Activated naive CD8-positive, alpha-beta T cell (primary cell): ENCODE results near the gene AKAP6.
"Not testable (repeated sequence)": the region's sequence is repeated elsewhere in the genome, so short reads cannot be mapped to it uniquely, and the experiment has no call there.

Experiments used
- H3K27ac Mint-ChIP-seq: one replicate; pipeline ENCODE4 v1.8.0; 2021; ENCODE audit warnings: mixed read lengths
- H3K27me3 Mint-ChIP-seq: one replicate; pipeline ENCODE4 v1.8.0; 2021; ENCODE audit warnings: mixed read lengths
- H3K36me3 Mint-ChIP-seq: one replicate; pipeline ENCODE4 v1.8.0; 2021; ENCODE audit warnings: mixed read lengths
- H3K4me1 Mint-ChIP-seq: one replicate; pipeline ENCODE4 v1.8.0; 2021; ENCODE audit warnings: low read depth, mixed read lengths
- H3K4me3 Mint-ChIP-seq: one replicate; pipeline ENCODE4 v1.8.0; 2021; ENCODE audit warnings: mild to moderate bottlenecking, mixed read lengths
- H3K9me3 Mint-ChIP-seq: one replicate; pipeline ENCODE4 v1.8.0; 2021; ENCODE audit warnings: low read depth, mixed read lengths

The AKAP6 gene

DNA sequence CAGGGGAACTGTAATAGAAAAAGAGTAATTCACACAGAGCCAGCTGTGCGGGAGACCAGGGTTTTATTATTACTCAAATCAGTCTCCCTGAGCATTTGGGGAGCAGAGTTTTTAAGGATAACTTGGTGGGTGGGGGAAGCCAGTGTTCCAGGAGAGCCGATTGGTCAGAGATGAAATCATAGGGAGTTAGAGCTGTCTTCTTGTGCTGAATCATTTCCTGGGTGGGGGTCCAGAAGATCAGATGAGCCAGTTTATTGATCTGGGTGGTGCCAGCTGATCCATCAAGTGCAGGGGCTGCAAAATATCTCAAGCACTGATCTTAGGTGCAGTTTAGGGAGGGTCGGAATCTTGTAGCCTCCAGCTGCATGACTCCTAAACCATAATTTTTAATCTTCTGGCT, 44.1 kb downstream of the AKAP6 start:
- not testable (repeated sequence) for H3K9me3 Mint-ChIP-seq, H3K27me3 Mint-ChIP-seq, H3K36me3 Mint-ChIP-seq, H3K4me1 Mint-ChIP-seq, H3K4me3 Mint-ChIP-seq, H3K27ac Mint-ChIP-seq

DNA sequence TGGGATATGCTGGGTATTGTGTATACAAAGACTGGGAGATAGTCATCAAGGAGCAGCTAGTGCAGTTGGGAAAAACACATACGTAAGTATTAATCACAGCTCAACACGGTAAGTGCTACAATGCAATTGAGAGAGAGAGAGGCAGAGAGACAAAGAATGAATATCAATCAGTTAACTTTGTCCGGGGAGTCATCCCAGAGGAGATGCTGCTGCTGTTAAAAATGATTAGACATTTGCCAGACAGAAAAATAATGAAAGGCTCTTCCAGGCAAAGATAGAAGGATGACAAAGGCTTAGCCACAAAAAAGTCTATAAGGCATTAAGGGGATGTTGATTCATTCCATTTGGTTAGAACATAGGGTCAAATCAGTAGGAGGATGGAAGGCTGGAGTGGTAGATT, 45.1 kb downstream of the AKAP6 start:
- no peaks in the 10 kb centered on the region for H3K4me1 Mint-ChIP-seq
- no peak overlapping the region for H3K27ac Mint-ChIP-seq
- H3K4me3 Mint-ChIP-seq: no peak overlapping the region
- H3K9me3 Mint-ChIP-seq: no peaks in the 10 kb centered on the region
- no peaks in the 10 kb centered on the region for H3K36me3 Mint-ChIP-seq
- H3K27me3 Mint-ChIP-seq: no peaks in the 10 kb centered on the region

DNA sequence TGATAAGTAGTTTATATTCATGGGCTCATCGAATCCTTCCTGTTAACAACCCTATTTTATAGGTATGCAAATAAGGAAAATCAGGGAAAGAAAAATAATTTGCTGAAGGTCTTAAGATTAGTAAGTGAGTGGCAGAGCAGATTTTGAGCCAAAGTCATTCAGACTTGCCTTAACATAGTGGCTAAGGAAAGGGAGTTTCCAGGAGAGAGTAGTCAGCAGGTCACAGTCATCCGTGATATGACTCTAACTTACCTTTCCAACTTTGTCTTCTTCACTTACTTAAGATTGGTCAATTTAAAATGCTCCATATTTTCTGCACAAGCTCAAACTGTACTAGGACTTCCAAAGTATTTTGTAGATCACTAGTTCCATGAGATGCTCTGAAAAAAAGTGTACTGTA, 46.6 kb downstream of the AKAP6 start:
- Mint-ChIP-seq H3K36me3 (peaks cover 5% of the 10 kb centered on the region), H3K4me1 (peaks cover 6% of the 10 kb centered on the region), H3K27me3 (no peaks in the 10 kb centered on the region)

DNA sequence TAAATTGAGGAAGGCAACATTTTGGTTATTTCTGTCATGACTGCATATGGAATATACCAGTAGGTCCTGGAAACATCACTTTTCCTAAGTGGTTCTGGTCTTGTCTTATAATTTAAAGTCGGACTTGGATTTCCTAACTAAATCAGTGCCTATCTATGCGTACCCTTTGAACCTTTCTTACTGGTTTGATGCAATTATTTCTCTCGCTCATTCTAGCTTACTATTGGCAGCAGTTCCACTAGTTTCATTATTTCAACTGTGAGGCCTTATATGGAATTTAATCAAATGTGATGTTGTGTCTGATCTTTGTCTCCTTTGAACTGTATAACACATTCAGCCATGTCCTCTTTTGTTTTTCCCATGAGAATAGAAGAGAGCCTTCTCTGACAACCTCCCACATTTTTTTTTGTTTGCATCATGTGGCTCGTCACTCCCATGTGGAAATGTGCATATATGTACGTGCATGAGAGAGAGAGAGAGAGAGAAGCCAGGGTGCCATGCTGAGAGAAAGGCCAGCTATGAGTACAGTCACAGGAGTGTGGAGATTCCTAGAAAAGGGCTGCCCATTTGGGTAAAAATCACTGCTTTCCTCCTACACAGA, 48.0 kb downstream of the AKAP6 start:
- no peak overlapping the region for H3K4me3 Mint-ChIP-seq
- peaks cover 6% of the 10 kb centered on the region for H3K4me1 Mint-ChIP-seq
- H3K36me3 Mint-ChIP-seq: peaks cover 5% of the 10 kb centered on the region
- no peaks in the 10 kb centered on the region for H3K9me3 Mint-ChIP-seq
- H3K27me3 Mint-ChIP-seq: no peaks in the 10 kb centered on the region
- H3K27ac Mint-ChIP-seq: no peak overlapping the region

More for the DNA sequence above, 46.6 kb downstream of the AKAP6 start:
- Mint-ChIP-seq H3K9me3 (no peaks in the 10 kb centered on the region), H3K4me3 (no peak overlapping the region), H3K27ac (no peak overlapping the region)

DNA sequence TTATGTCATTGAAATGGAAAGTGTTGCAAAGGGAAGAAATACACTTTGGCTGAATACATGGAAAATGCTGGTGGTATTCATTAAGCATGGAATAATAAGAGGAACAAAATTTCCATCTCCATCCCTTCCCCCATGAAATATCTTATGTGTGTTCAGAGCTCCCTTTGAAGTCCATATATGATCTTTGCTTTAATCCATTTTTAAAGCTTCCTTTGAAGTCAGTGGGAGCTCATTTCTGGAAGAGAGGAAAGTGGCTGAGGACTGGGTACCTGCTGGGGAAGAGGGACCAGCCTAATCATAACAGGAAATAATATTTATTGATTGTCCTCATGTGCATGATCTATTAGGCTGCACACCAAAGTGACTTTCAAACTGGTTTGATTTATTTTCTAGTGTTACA, 49.2 kb downstream of the AKAP6 start:
- Mint-ChIP-seq H3K4me1 (peaks cover 6% of the 10 kb centered on the region), H3K27ac (no peak overlapping the region)

DNA sequence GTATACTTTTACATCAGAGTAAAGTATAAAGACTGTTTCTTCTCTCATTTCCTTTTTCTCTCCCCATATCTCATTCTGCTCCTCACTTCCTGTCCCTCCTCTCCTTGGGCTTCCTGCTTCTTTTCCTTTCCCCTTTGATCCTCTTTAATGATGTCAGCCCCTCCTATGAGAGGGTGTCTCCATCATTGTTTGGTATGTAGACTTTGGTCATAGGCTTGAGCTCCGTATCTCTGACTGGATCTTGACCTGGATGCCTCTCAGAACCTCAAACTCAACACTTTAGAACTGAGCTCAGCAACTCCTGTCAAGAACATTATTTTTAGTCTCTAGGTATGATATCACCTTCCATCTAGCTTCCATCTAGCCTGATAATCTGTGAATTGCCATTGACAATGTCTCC, 50.3 kb downstream of the AKAP6 start:
- peaks cover 6% of the 10 kb centered on the region for H3K4me1 Mint-ChIP-seq
- H3K27ac Mint-ChIP-seq: no peak overlapping the region
- no peak overlapping the region for H3K4me3 Mint-ChIP-seq
- peaks cover 5% of the 10 kb centered on the region for H3K36me3 Mint-ChIP-seq
- H3K27me3 Mint-ChIP-seq: no peaks in the 10 kb centered on the region
- no peaks in the 10 kb centered on the region for H3K9me3 Mint-ChIP-seq

More for the DNA sequence above, 49.2 kb downstream of the AKAP6 start:
- no peaks in the 10 kb centered on the region for H3K27me3 Mint-ChIP-seq
- H3K36me3 Mint-ChIP-seq: peaks cover 5% of the 10 kb centered on the region
- no peak overlapping the region for H3K4me3 Mint-ChIP-seq
- H3K9me3 Mint-ChIP-seq: no peaks in the 10 kb centered on the region

DNA sequence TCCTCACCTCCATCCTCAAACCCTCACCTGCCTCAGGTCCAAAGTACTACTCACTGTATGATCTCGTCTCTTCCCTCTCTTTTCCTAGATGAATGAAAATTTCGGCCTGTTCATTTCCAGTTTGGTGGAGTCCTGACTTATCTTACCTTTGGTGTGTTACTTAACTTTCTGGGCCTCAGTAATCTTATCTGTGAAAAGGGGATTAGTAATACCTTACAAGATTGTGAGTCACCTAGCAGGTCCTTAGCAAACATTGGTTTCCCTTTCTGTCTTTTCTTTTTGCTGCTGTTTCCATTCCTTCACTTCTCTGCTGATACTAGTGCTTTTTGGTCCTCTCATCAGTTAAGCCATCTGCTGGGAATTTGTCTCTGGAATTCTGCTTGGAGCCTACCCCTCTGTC, 52.8 kb downstream of the AKAP6 start:
- no peak overlapping the region for H3K27ac Mint-ChIP-seq
- H3K4me3 Mint-ChIP-seq: no peak overlapping the region
- peaks cover 5% of the 10 kb centered on the region for H3K36me3 Mint-ChIP-seq
- no peaks in the 10 kb centered on the region for H3K27me3 Mint-ChIP-seq
- no peaks in the 10 kb centered on the region for H3K9me3 Mint-ChIP-seq
- H3K4me1 Mint-ChIP-seq: peaks cover 6% of the 10 kb centered on the region

DNA sequence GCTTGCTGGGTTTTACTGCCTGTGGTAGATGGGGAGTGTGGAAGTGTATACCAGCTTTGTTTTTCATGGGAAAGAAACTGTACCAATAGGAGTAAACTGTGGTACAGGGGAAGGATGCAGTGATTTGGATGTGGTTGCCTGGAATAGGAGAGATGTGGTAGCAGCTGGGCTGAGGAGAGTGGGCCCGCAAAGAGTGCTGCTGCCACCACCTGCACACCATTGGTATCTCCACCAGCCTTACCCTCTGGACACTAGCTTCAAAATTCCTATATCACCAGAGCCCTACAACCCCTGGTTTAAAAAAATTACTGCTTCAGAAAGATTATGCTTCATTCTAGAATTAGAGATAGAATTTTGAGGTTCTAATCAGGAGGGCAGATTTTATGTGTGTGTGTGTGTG, 53.6 kb downstream of the AKAP6 start:
- Mint-ChIP-seq H3K4me1 (peaks cover 6% of the 10 kb centered on the region), H3K9me3 (no peaks in the 10 kb centered on the region), H3K27me3 (no peaks in the 10 kb centered on the region), H3K27ac (no peak overlapping the region), H3K36me3 (peaks cover 5% of the 10 kb centered on the region), H3K4me3 (no peak overlapping the region)

DNA sequence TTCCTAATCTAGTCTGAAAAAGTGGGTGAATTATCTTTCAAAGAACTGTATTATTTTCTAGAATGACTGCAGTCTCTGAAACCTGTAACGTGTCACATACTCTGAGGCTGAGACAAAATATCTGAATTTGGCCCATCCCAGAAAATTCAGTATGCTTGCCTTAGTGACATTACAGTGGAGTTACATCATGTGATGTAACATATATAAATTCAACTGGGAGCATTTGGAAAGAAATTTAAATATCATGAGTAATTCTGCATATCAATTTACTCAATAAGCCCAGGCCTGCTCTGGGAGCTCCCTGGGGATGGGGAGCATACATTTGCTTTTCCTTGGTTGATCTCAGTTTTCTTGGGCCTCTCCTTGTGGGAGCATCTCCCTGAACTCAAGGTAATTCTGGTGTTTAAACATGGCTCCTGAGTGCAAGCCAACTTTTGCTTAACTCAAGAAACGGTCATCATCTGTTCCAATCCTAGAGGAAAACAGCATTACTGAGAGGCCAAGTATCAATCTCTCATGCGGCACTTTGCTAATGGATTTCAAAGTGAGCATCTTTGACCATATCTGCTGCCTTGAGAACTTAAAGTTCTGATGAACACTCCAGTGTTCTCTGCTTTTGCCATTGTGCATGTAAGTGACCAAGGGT, 54.4 kb downstream of the AKAP6 start:
- no peaks in the 10 kb centered on the region for H3K9me3 Mint-ChIP-seq
- H3K27me3 Mint-ChIP-seq: no peaks in the 10 kb centered on the region
- no peak overlapping the region for H3K4me3 Mint-ChIP-seq
- H3K4me1 Mint-ChIP-seq: peaks cover 6% of the 10 kb centered on the region
- no peak overlapping the region for H3K27ac Mint-ChIP-seq
- H3K36me3 Mint-ChIP-seq: peaks cover 5% of the 10 kb centered on the region

DNA sequence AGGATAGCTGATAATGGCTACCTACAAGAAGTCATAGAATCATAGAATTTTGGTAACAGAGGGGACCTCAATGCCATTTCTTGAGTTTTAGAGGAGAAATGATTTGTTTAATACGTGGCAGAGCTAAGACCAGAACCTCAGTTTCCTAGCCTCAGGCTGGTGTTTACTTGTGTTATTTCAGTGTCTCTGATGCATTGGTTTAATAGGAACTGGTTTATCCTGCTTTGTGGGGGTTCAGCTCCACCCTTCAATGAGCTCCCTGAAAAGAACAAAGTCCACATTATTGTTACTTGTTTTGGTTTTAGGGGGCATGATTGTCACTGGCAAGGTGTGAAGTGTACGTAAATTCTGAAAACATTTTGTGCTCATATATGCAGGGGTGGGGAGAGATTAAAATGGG, 55.4 kb downstream of the AKAP6 start:
- Mint-ChIP-seq H3K9me3 (peaks cover 7% of the 10 kb centered on the region), H3K36me3 (peaks cover 9% of the 10 kb centered on the region), H3K4me1 (peaks cover 3% of the 10 kb centered on the region), H3K27ac (no peak overlapping the region), H3K4me3 (no peak overlapping the region), H3K27me3 (no peaks in the 10 kb centered on the region)

DNA sequence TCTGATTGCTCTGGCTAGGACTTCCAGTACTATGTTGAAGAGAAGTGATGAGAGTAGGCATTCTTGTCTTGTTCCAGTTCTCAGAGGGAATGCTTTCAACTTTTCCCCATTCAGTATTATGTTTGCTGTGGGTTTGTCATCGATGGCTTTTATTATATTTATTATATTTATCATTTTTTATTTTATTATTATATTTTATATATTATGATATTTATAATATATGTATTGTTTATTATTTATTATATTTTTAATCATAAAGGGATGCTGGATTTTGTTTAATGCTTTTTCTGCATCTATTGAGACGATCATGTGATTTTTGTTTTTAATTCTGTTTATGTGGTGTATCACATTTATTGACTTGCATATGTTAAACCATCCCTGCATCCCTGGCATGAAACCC, 58.2 kb downstream of the AKAP6 start:
- not testable (repeated sequence) for H3K4me3 Mint-ChIP-seq, H3K27me3 Mint-ChIP-seq, H3K36me3 Mint-ChIP-seq, H3K27ac Mint-ChIP-seq, H3K4me1 Mint-ChIP-seq
- H3K9me3 Mint-ChIP-seq: peaks cover 13% of the 10 kb centered on the region

DNA sequence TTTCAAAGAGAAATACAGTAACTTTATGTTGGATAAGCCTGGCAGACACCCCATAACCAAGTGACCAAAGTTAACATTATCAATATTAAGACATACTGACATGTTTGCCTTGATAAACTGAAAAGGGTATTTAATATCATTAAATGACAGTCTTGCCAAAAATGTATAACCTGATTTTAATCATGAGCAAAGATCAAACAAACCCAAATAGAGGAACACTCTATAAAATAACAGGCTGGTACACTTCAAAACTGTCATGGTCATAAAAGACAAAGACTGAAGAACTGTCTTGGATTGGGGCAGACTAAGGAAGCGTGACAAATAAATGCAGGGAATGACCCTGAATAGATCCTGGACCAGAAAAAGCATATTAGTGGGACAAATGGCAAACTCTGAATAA, 64.0 kb downstream of the AKAP6 start:
- H3K36me3 Mint-ChIP-seq: peaks cover 9% of the 10 kb centered on the region
- no peak overlapping the region for H3K27ac Mint-ChIP-seq
- no peak overlapping the region for H3K4me3 Mint-ChIP-seq
- H3K27me3 Mint-ChIP-seq: peaks cover 8% of the 10 kb centered on the region
- H3K9me3 Mint-ChIP-seq: peaks cover 13% of the 10 kb centered on the region
- no peaks in the 10 kb centered on the region for H3K4me1 Mint-ChIP-seq

DNA sequence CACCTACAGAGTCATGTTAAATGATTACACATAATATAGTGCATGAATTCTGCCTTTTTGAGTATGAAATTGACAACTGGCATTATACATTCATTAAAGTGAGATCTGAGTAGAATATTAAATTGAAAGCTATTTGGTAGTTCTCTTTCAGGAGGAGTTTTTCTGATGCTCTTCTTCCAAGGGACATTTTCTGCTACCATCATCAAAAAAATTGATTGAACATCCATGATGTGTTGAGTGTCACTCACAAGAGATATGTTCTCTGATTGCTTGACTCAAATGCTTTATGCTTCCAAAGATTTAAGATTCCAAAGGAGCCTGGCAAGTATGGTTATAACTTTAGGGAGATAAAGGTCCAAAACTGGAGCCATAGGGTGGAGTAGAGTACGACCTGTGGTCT, 64.9 kb downstream of the AKAP6 start:
- Mint-ChIP-seq H3K27me3 (peaks cover 8% of the 10 kb centered on the region), H3K27ac (no peak overlapping the region), H3K36me3 (peaks cover 7% of the 10 kb centered on the region), H3K9me3 (peaks cover 9% of the 10 kb centered on the region), H3K4me1 (no peaks in the 10 kb centered on the region), H3K4me3 (no peak overlapping the region)

DNA sequence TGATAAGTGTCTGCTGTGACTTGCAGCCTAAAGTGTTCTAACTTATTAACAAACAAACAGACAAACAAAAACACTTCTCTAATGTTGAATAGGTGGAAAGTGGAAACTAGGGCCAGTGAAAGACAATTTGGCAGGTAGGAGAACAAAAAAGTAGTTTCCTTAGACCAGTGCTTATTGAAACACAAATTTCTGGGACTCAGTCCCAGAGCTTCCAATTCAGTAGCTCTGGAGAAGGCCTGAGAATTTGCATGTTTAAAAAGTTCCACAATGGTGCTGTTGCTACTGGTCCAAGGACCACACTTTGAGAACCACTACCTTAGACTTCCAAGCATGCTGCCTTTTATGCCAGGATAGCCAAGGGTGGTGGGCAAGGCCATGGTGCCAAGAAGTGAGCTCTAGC, 67.8 kb downstream of the AKAP6 start:
- Mint-ChIP-seq H3K4me1 (no peaks in the 10 kb centered on the region), H3K9me3 (no peaks in the 10 kb centered on the region), H3K27me3 (no peaks in the 10 kb centered on the region), H3K27ac (no peak overlapping the region), H3K4me3 (no peak overlapping the region), H3K36me3 (no peaks in the 10 kb centered on the region)

DNA sequence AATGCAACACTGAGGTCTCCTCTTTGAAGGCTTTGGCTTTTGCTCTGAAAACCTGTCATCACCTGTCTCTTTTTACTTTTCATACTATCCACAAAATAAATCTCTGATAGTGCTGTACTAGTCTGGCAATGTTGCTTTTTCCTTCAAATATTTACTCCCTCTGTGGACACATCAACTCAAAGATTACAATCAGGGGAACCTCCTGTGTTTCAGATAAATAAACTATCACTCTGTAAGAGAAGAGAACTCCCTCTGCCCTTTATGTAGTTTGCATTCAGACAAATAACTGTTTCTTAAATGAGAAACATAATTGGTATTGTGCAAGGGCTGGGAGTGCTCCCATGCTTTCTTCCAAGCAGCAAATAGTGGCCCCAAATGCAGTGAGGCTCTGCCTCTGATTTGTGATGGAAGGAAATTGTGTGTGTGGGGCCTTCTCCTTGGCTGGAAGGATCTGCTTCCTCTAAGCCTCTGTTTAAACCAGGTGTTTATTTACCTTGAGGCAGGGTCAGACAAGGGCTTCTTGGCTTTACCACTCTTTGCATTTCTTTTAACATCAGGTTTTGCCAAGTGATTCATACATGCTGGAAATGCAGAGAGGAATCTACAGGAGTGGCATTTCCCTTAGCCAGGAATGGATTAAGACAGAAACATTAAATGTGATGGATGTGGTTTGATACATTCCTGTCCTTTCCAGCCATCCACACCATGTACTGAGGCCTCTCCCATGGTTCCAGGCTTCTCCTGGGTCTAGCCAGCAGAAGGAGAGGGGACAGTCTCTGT, 69.0 kb downstream of the AKAP6 start:
- Mint-ChIP-seq H3K9me3 (no peaks in the 10 kb centered on the region), H3K27ac (no peak overlapping the region), H3K36me3 (no peaks in the 10 kb centered on the region), H3K4me1 (no peaks in the 10 kb centered on the region), H3K4me3 (no peak overlapping the region), H3K27me3 (no peaks in the 10 kb centered on the region)
